CD14-positive monocyte (primary cell): ENCODE results near the gene LILRB3. TPM values are rescaled to one million over a fixed set of nuclear protein-coding genes. Genes with fewer than 3 reads are reported as not detected.
A peak's percentile ranks its signal among the peaks of the same experiment; 100 is the strongest.

Source experiments
- DNase-seq, 3 donors: peaks; one replicate each; pipeline ENCODE4 v3.0.0-alpha.2; 2011 to 2022
- H2AFZ ChIP-seq: 2 replicates; pipeline ENCODE4 v1.6.0; 2012; ENCODE audit warnings: mild to moderate bottlenecking, low read depth, low read length, inconsistent platforms; ENCODE audit not compliant: insufficient read depth, poor library complexity, severe bottlenecking
- H3K27ac ChIP-seq, 2 donors: 1 replicate in 1 of 2; 2 replicates in 1 of 2; pipeline ENCODE4 v1.5.1; 2012 to 2013; ENCODE audit warnings: low read length in 2 of 2, control low read depth in 1 of 2, inconsistent platforms in 1 of 2, low read depth in 1 of 2, mild to moderate bottlenecking in 1 of 2
- H3K27me3 ChIP-seq, 2 donors: one replicate each; pipeline versions ENCODE4 v1.6.0 to v1.6.1; 2011 to 2013; ENCODE audit warnings: low read length in 2 of 2; ENCODE audit not compliant: control insufficient read depth in 2 of 2, insufficient read depth in 2 of 2
- H3K36me3 ChIP-seq, 2 donors: replicated peaks in 1 of 2; 1 replicate in 1 of 2; 2 replicates in 1 of 2; pipeline versions ENCODE4 v1.5.1 to v1.6.1; 2012 to 2013; ENCODE audit warnings: low read length in 2 of 2, control low read depth in 1 of 2, inconsistent platforms in 1 of 2, mild to moderate bottlenecking in 1 of 2; ENCODE audit not compliant: insufficient read depth in 2 of 2, control insufficient read depth in 1 of 2
- H3K4me1 ChIP-seq, 2 donors: 1 replicate in 1 of 2; 2 replicates in 1 of 2; pipeline versions ENCODE4 v1.5.1 to v1.6.1; 2012 to 2013; ENCODE audit warnings: low read length in 2 of 2, control low read depth in 1 of 2, inconsistent platforms in 1 of 2, mild to moderate bottlenecking in 1 of 2, moderate library complexity in 1 of 2; ENCODE audit not compliant: insufficient read depth in 2 of 2, control insufficient read depth in 1 of 2
- H3K4me2 ChIP-seq: replicated peaks from 2 replicates; pipeline ENCODE3; 2012; ENCODE audit warnings: low read length, moderate library complexity, mild to moderate bottlenecking; ENCODE audit not compliant: poor library complexity, severe bottlenecking; ENCODE audit errors: extremely low read depth
- H3K4me3 ChIP-seq, 3 experiments: fragments of 200-600 bp in 1 of 3; sonication (generic) in 1 of 3; replicated peaks in 1 of 3; 1 replicate in 2 of 3; 2 replicates in 1 of 3; pipeline ENCODE4 v1.5.1; 2011 to 2013; ENCODE audit warnings: low read length in 3 of 3, mild to moderate bottlenecking in 3 of 3, control low read depth in 2 of 3, low read depth in 2 of 3, inconsistent platforms in 1 of 3, moderate library complexity in 1 of 3
- H3K79me2 ChIP-seq: 2 replicates; pipeline ENCODE4 v1.6.0; 2012; ENCODE audit warnings: mild to moderate bottlenecking, control low read depth, inconsistent platforms, low read length, moderate library complexity; ENCODE audit not compliant: insufficient read depth
- H3K9ac ChIP-seq: 2 replicates; pipeline ENCODE4 v1.6.0; 2017; ENCODE audit warnings: low read length, mild to moderate bottlenecking; ENCODE audit not compliant: insufficient read depth, poor library complexity, severe bottlenecking
- H3K9me3 ChIP-seq, 2 donors: replicated peaks in 1 of 2; 1 replicate in 1 of 2; 2 replicates in 1 of 2; pipeline versions ENCODE4 v1.5.1 to v1.6.1; 2012 to 2013; ENCODE audit warnings: low read length in 2 of 2, control low read depth in 1 of 2; ENCODE audit not compliant: control insufficient read depth in 1 of 2, insufficient read depth in 1 of 2
- H4K20me1 ChIP-seq: 2 replicates; pipeline ENCODE4 v1.6.0; 2012; ENCODE audit warnings: mild to moderate bottlenecking, low read length, control low read depth, moderate library complexity; ENCODE audit not compliant: insufficient read depth
- H3K27ac Mint-ChIP-seq, 7 donors: one replicate each; pipeline ENCODE4 v1.8.0; 2020; ENCODE audit warnings: mild to moderate bottlenecking in 7 of 7, mixed read lengths in 7 of 7, moderate library complexity in 6 of 7, inconsistent platforms in 2 of 7
- H3K27me3 Mint-ChIP-seq, 3 donors: one replicate each; pipeline ENCODE4 v1.8.0; 2021 to 2022; ENCODE audit warnings: low read depth in 3 of 3, mild to moderate bottlenecking in 3 of 3, mixed read lengths in 3 of 3, moderate library complexity in 3 of 3, inconsistent platforms in 1 of 3
- H3K36me3 Mint-ChIP-seq, 2 donors: one replicate each; pipeline ENCODE4 v1.8.0; 2020; ENCODE audit warnings: mixed read lengths in 2 of 2, inconsistent platforms in 1 of 2, mild to moderate bottlenecking in 1 of 2
- H3K4me1 Mint-ChIP-seq: one replicate; pipeline ENCODE4 v1.8.0; 2020; ENCODE audit warnings: mild to moderate bottlenecking, mixed read lengths
- H3K4me3 Mint-ChIP-seq, 2 donors: one replicate each; pipeline ENCODE4 v1.8.0; 2020; ENCODE audit warnings: mild to moderate bottlenecking in 2 of 2, mixed read lengths in 2 of 2, moderate library complexity in 1 of 2
- H3K9me3 Mint-ChIP-seq, 7 donors: one replicate each; pipeline ENCODE4 v1.8.0; 2020 to 2022; ENCODE audit warnings: mixed read lengths in 7 of 7, mild to moderate bottlenecking in 6 of 7, moderate library complexity in 6 of 7, inconsistent platforms in 2 of 7
- WGBS: methylation state at CpG from one replicate; pipeline ENCODE4 v1.1.5; 2013; ENCODE audit warnings: missing lambda C conversion rate; ENCODE audit not compliant: insufficient coverage; 5-methylcytosine and 5-hydroxymethylcytosine counted together
- intact Hi-C, 2 donors: fragments of 100-400 bp; cut with micrococcal nuclease; formaldehyde crosslinking; loops; one replicate each; pipeline versions ENCODE4 v1.15.0 to v1.15.1; 2023
- polyA plus RNA-seq, 3 donors: library from polyadenylated mRNA; depleted of rRNA in 1 of 3; unstranded in 2 of 3; stranded (reverse) in 1 of 3; fragments of 300-500 nt in 2 of 3; fragments of >200 nt in 1 of 3; fragmentation: Illumina TruSeq in 2 of 3; gene quantifications; 1 replicate in 2 of 3; 2 replicates in 1 of 3; pipeline ENCODE4 v1.2.3, GENCODE V29; 2012 to 2021
- TF ChIP-seq, protein P1 (sequence below): fragments of 200-600 bp; IDR thresholded peaks from one replicate; pipeline ENCODE4 v1.8.0; 2022; ENCODE audit warnings: antibody characterized with exemption, mild to moderate bottlenecking

The LILRB3 gene
- polyA plus RNA-seq, 3 donors = 62.9 to 455 (median 104) TPM

GRCh38 chr19:54266133-54266532, 43.3 kb upstream of the LILRB3 start:
- H3K4me1 Mint-ChIP-seq = peaks cover 39% of the 10 kb centered on the region
- H3K4me2 ChIP-seq = peak overlapping the region; percentile 27

GRCh38 chr19:54262470-54262869, 39.7 kb upstream of the LILRB3 start:
- Mint-ChIP-seq H3K9me3 (no peaks in the 10 kb centered on the region), H3K27ac (no peak overlapping the region), H3K4me3 (no peak overlapping the region), H3K4me1 (peaks cover 17% of the 10 kb centered on the region), H3K36me3 (no peaks in the 10 kb centered on the region), H3K27me3 (peaks cover 0 to 6% (median 3%) of the 10 kb centered on the region in 3 donors)
- H3K36me3 ChIP-seq = no peaks in the 10 kb centered on the region
- H4K20me1 ChIP-seq = no peaks in the 10 kb centered on the region
- H3K79me2 ChIP-seq = no peaks in the 10 kb centered on the region
- H2AFZ ChIP-seq = no peak overlapping the region
- no peaks in the 10 kb centered on the region for H3K27me3 ChIP-seq
- H3K4me3 ChIP-seq = no peak overlapping the region
- DNase-seq = no peak
- H3K4me1 ChIP-seq = peaks cover 8 to 17% of the 10 kb centered on the region in 2 donors
- intact Hi-C loops = loop anchor here in 1 of 2 donors (10.0 kb wide), 1 partner anchor 52 kb away; the partner anchor contains the start of gene LILRA5
- H3K9me3 ChIP-seq = no peaks in the 10 kb centered on the region
- H3K27ac ChIP-seq = no peak overlapping the region
- WGBS = no CpG with 5 or more reads among the region's 2 CpGs
- no peak overlapping the region for H3K9ac ChIP-seq
- TF ChIP-seq, protein P1, sequence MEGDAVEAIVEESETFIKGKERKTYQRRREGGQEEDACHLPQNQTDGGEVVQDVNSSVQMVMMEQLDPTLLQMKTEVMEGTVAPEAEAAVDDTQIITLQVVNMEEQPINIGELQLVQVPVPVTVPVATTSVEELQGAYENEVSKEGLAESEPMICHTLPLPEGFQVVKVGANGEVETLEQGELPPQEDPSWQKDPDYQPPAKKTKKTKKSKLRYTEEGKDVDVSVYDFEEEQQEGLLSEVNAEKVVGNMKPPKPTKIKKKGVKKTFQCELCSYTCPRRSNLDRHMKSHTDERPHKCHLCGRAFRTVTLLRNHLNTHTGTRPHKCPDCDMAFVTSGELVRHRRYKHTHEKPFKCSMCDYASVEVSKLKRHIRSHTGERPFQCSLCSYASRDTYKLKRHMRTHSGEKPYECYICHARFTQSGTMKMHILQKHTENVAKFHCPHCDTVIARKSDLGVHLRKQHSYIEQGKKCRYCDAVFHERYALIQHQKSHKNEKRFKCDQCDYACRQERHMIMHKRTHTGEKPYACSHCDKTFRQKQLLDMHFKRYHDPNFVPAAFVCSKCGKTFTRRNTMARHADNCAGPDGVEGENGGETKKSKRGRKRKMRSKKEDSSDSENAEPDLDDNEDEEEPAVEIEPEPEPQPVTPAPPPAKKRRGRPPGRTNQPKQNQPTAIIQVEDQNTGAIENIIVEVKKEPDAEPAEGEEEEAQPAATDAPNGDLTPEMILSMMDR = no peak
- no peak overlapping the region for H3K4me2 ChIP-seq

More at GRCh38 chr19:54266133-54266532, 43.3 kb upstream of the LILRB3 start:
- Mint-ChIP-seq H3K36me3 (no peaks in the 10 kb centered on the region), H3K4me3 (peak overlapping the region in 1 of 2 donors; percentile 20), H3K27ac (peak overlapping the region in 3 of 7 donors; percentile 30 to 84 (median 48)), H3K9me3 (no peaks in the 10 kb centered on the region), H3K27me3 (peaks cover 0 to 2% (median 0%) of the 10 kb centered on the region in 3 donors)
- Histone ChIP-seq H3K27me3 (no peaks in the 10 kb centered on the region), H3K27ac (no peak overlapping the region), H3K4me3 (no peak overlapping the region), H2AFZ (peak overlapping the region; percentile 29), H3K36me3 (no peaks in the 10 kb centered on the region), H3K4me1 (peaks cover 35 to 53% of the 10 kb centered on the region in 2 donors), H3K79me2 (no peaks in the 10 kb centered on the region), H3K9ac (no peak overlapping the region), H3K9me3 (no peaks in the 10 kb centered on the region), H4K20me1 (no peaks in the 10 kb centered on the region)
- DNase-seq = peak; percentile 71 to 81 (median 77)
- WGBS = 22% methylated on average over 4 of the region's 6 CpGs
- TF ChIP-seq, protein P1 = peak; percentile 88
- intact Hi-C loops = loop anchor here in 1 of 2 donors (2.0 to 10.0 kb wide), 2 partner anchors 15 to 49 kb away; partner anchors contain the start of genes LILRA5 and LILRB2
